Measurements from ENCODE around the gene GPR34. TPM values are rescaled to one million over a fixed set of nuclear protein-coding genes. Genes with fewer than 3 reads are reported as not detected.

The GPR34 gene
- total RNA-seq, 4 donors from 2014 or later: 1.7 to 2.7 (median 1.8) TPM

DNA sequence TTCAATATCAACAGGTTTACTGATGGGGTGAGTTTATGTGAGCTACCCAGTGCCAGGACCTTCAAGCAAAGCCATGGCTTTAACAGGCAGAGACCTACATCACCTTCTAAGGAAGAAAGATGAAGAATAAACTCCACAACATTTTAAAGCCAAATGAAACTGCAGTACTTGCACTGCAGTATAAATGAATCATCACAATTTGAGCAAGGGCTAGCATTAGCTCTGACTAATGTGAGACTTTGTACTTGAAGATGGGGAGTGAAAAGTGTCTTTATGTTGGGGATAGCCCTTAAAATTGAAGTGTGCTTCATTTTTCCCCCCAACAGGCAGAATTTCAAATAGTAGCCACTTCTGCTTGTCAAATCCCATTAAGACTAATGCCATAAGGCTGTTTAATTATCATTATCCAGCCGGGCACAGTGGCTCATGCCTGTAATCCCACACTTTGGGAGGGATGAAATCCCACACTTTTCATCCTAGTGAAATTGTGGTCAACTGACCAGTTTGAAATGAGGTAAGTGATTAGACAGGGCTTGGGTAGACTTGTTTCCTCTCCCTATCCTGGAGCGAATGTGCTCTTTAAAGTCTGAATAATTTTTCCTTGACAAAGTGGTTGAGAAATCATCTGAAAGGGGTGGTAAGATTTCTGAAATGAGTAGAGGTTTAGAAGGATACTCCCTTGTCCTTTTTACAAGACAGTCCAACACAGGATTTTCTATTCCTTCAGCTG is 27.2 kb upstream of the GPR34 start:
- Histone ChIP-seq H3K27ac (no peak overlapping the region), H3K9me3 (no peaks in the 10 kb centered on the region), H3K4me1 (no peaks in the 10 kb centered on the region), H3K27me3 (no peaks in the 10 kb centered on the region), H3K4me3 (no peak overlapping the region), H3K36me3 (peaks cover 20% of the 10 kb centered on the region)
- no peak for DNase-seq (ENCODE audit: low spot score in 2 of 2)
- no peak for TF ChIP-seq POLR2A (IDR thresholded peaks at IDR 0.05)
- TF ChIP-seq, protein P1, sequence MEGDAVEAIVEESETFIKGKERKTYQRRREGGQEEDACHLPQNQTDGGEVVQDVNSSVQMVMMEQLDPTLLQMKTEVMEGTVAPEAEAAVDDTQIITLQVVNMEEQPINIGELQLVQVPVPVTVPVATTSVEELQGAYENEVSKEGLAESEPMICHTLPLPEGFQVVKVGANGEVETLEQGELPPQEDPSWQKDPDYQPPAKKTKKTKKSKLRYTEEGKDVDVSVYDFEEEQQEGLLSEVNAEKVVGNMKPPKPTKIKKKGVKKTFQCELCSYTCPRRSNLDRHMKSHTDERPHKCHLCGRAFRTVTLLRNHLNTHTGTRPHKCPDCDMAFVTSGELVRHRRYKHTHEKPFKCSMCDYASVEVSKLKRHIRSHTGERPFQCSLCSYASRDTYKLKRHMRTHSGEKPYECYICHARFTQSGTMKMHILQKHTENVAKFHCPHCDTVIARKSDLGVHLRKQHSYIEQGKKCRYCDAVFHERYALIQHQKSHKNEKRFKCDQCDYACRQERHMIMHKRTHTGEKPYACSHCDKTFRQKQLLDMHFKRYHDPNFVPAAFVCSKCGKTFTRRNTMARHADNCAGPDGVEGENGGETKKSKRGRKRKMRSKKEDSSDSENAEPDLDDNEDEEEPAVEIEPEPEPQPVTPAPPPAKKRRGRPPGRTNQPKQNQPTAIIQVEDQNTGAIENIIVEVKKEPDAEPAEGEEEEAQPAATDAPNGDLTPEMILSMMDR (IDR thresholded peaks at IDR 0.05): no peak
- no peak for TF ChIP-seq POLR2AphosphoS5 (IDR thresholded peaks at IDR 0.05)
- no peak for TF ChIP-seq EP300 (IDR thresholded peaks at IDR 0.05)
- 93% methylated on average over 2 of the region's 2 CpGs for WGBS

DNA sequence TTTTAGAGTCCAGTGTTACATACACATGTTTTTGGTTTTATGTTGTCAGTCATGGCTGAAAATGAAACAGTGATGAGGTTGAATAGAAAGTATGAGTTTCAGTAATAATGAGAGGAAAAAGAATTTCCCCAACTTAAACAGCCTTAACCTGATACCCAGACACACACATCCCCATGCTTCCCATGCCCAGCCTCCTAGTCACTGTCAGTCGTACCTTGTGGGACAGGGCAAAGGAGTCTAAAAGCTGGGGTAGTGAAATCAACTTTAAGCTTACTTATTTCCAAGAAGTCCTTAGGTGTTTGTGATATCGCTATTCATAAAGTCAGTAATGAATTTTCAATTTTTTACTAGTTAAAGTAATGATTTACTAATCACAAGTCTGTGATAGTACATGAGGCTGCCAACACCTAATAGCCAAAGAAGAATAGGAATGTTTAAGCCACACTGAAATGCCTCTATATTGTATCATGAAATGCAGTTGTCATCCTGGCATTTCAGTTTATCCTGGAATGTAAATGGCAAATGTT is 24.3 kb upstream of the GPR34 start:
- Histone ChIP-seq H3K36me3 (peaks cover 3% of the 10 kb centered on the region), H3K4me1 (no peaks in the 10 kb centered on the region), H3K9me3 (no peaks in the 10 kb centered on the region), H3K27me3 (no peaks in the 10 kb centered on the region), H3K4me3 (no peak overlapping the region), H3K27ac (no peak overlapping the region)
- WGBS: 81% methylated on average over 2 of the region's 2 CpGs
- DNase-seq (ENCODE audit: low spot score in 2 of 2): no peak
- TF ChIP-seq POLR2A (IDR thresholded peaks at IDR 0.05) (no peak), POLR2AphosphoS5 (IDR thresholded peaks at IDR 0.05) (no peak), EP300 (IDR thresholded peaks at IDR 0.05) (no peak)
- TF ChIP-seq, protein P1 (IDR thresholded peaks at IDR 0.05): no peak

DNA sequence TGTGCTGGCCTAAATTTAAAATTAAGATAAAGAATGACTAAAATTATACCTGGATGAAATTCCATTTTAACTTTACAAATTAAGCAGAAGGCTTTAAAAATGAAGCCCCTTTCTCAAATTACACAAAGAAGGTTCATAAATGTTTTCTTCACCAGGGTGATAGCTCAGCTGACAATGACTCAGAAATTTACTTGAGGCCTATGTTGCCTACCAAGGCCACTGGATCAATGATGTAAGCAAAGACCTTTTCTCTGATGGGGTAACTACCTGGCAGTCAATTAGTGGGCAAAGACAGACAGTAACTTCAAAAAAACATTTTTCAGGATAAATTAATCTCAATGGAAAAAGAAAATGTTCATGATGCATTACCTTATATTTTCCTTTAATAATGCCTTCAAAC is 23.9 kb upstream of the GPR34 start:
- DNase-seq (ENCODE audit: low spot score in 2 of 2): no peak
- H3K36me3 ChIP-seq: no peaks in the 10 kb centered on the region
- H3K27ac ChIP-seq: no peak overlapping the region
- no peak overlapping the region for H3K4me3 ChIP-seq
- H3K27me3 ChIP-seq: no peaks in the 10 kb centered on the region
- H3K9me3 ChIP-seq: no peaks in the 10 kb centered on the region
- no peaks in the 10 kb centered on the region for H3K4me1 ChIP-seq
- TF ChIP-seq POLR2AphosphoS5 (IDR thresholded peaks at IDR 0.05): no peak
- no peak for TF ChIP-seq EP300 (IDR thresholded peaks at IDR 0.05)
- no peak for TF ChIP-seq POLR2A (IDR thresholded peaks at IDR 0.05)
- TF ChIP-seq, protein P1 (IDR thresholded peaks at IDR 0.05): no peak

DNA sequence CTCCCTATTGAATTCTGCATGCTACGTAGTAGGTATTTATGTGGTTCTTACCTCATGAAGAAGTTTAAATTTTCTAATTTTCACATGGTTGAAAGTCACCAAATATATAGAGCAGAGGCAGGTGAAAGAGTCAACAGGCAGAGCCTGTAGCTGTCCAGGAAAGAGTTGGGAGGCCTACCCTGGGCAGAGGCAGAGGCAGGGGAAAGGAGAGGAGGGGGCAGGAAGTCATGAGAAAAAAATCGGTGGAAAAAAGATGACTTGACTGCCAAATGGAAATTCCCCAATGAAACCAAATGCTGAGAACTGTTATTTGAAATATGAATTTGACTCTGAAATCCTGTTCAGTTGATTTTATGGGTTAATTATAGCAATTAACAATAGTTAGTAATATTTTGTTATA is 23.1 kb upstream of the GPR34 start:
- Histone ChIP-seq H3K27me3 (no peaks in the 10 kb centered on the region), H3K27ac (no peak overlapping the region), H3K4me3 (no peak overlapping the region), H3K9me3 (no peaks in the 10 kb centered on the region), H3K36me3 (no peaks in the 10 kb centered on the region), H3K4me1 (no peaks in the 10 kb centered on the region)
- no peak for TF ChIP-seq POLR2A (IDR thresholded peaks at IDR 0.05)
- DNase-seq (ENCODE audit: low spot score in 2 of 2): no peak
- WGBS: 62% methylated on average over 2 of the region's 2 CpGs

DNA sequence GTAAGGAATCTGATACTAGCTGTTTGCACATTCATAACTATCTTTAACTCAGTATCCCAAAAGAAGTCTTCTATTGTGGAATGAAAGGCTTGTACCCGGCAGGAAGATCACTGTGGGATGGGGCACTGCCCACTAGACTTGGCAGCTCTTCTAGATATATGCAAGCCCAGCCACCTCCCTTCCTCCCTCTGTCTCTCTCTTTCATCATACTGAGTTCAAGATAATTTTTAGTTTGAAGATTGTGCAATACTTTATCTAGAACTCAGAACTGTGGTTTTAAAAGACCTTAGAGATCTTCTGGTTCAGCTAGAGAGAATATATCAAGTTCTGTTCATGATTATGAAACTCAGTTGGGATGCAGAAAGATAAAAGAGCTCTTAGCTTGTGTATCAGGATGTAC is 22.5 kb upstream of the GPR34 start:
- no peak for DNase-seq (ENCODE audit: low spot score in 2 of 2)
- H3K4me3 ChIP-seq: no peak overlapping the region
- no peak for TF ChIP-seq POLR2A (IDR thresholded peaks at IDR 0.05)
- no peak for TF ChIP-seq POLR2AphosphoS5 (IDR thresholded peaks at IDR 0.05)
- no peak for TF ChIP-seq EP300 (IDR thresholded peaks at IDR 0.05)
- TF ChIP-seq, protein P1 (IDR thresholded peaks at IDR 0.05): no peak
- H3K27me3 ChIP-seq: no peaks in the 10 kb centered on the region
- H3K4me1 ChIP-seq: no peaks in the 10 kb centered on the region
- no peak overlapping the region for H3K27ac ChIP-seq
- H3K36me3 ChIP-seq: no peaks in the 10 kb centered on the region
- WGBS: 31% methylated on average over 1 of the region's 1 CpG
- no peaks in the 10 kb centered on the region for H3K9me3 ChIP-seq

Data from suprapubic skin (tissue), 4 donors.